Kasumi-1 (cell line): Measurements from ENCODE around the gene FLACC1.

ENCODE experiments used
- DNase-seq, 2 experiments: peaks; one replicate each; lab custom pipeline; 2025; lab: John Stamatoyannopoulos, UW

FLACC1 gene

GRCh38 chr2:201276511-201276910, 80.6 kb downstream of the FLACC1 start:
- no peak for DNase-seq

- no peak for DNase-seq
Observed at GRCh38 chr2:201275990-201276389, 81.2 kb downstream of the FLACC1 start.

GRCh38 chr2:201275069-201275468, 82.1 kb downstream of the FLACC1 start:
- no peak for DNase-seq

- DNase-seq: no peak
Observed at GRCh38 chr2:201273330-201273983, 83.7 kb downstream of the FLACC1 start.

GRCh38 chr2:201271917-201272316, 85.2 kb downstream of the FLACC1 start:
- DNase-seq: no peak

- no peak for DNase-seq
Observed at GRCh38 chr2:201270293-201271001, 86.7 kb downstream of the FLACC1 start.

GRCh38 chr2:201269764-201270163, 87.4 kb downstream of the FLACC1 start:
- no peak for DNase-seq

- no peak for DNase-seq
Observed at GRCh38 chr2:201267278-201268030, 89.7 kb downstream of the FLACC1 start.

- DNase-seq: no peak
Observed at GRCh38 chr2:201266629-201267028, 90.5 kb downstream of the FLACC1 start.

GRCh38 chr2:201264472-201265173, 92.5 kb downstream of the FLACC1 start:
- DNase-seq: no peak

GRCh38 chr2:201263779-201264178, 93.4 kb downstream of the FLACC1 start:
- DNase-seq: peak in 1 of 2 experiments; percentile 35

- peak in 1 of 2 experiments; percentile 19 for DNase-seq
Observed at GRCh38 chr2:201262718-201263117, 94.4 kb downstream of the FLACC1 start.

GRCh38 chr2:201261906-201262305, 95.2 kb downstream of the FLACC1 start:
- DNase-seq: peak; percentile 50 to 54

GRCh38 chr2:201261471-201261870, 95.7 kb downstream of the FLACC1 start:
- DNase-seq: peak; percentile 50 to 54

GRCh38 chr2:201260302-201260800, 96.8 kb downstream of the FLACC1 start, which contains the start of gene CASP8:
TSS of gene CASP8 (plus strand) at chr2:201260536. CDS start at chr2:201266487, 5,951 bp downstream.
- peak; percentile 99 for DNase-seq

GRCh38 chr2:201258666-201259615, 98.2 kb downstream of the FLACC1 start:
- DNase-seq: peak; percentile 85 to 89

- DNase-seq: peak; percentile 98
Observed at GRCh38 chr2:201257956-201258665, 99.0 kb downstream of the FLACC1 start.

GRCh38 chr2:201257381-201257955, 99.7 kb downstream of the FLACC1 start:
- DNase-seq: peak; percentile 98

- no peak for DNase-seq
Observed at GRCh38 chr2:201256082-201256481, 101.1 kb downstream of the FLACC1 start.
